H1 (cell line): ENCODE measurements around the gene FGF14.

ENCODE experiments used
- BCL11A ChIP-seq, 2 experiments: IDR thresholded peaks; one replicate each; pipeline ENCODE4 v1.6.1; 2011; ENCODE audit warnings: low read depth in 2 of 2, low read length in 2 of 2, mild to moderate bottlenecking in 2 of 2
- CREB1 ChIP-seq: IDR thresholded peaks from 2 replicates; pipeline ENCODE4 v1.6.1; 2012; ENCODE audit warnings: inconsistent platforms
- CTCF ChIP-seq, 3 experiments: IDR thresholded peaks; 1 replicate in 2 of 3; 2 replicates in 1 of 3; pipeline versions ENCODE4 v1.5.1 to v1.6.1; 2011; ENCODE audit warnings: low read length in 3 of 3, mild to moderate bottlenecking in 3 of 3, inconsistent platforms in 2 of 3, low read depth in 1 of 3, moderate library complexity in 1 of 3; ENCODE audit not compliant: insufficient read depth in 1 of 3; ENCODE audit errors: control extremely low read depth in 1 of 3
- FOSL1 ChIP-seq: IDR thresholded peaks from 2 replicates; pipeline ENCODE4 v1.6.1; 2011; ENCODE audit warnings: mild to moderate bottlenecking, low read depth, low read length, moderate library complexity; ENCODE audit not compliant: insufficient read depth
- HDAC6 ChIP-seq: IDR thresholded peaks from one replicate; pipeline ENCODE4 v1.7.1; 2012; ENCODE audit warnings: low read depth, mild to moderate bottlenecking, inconsistent platforms, low read length, moderate library complexity
- JUND ChIP-seq: IDR thresholded peaks from 2 replicates; pipeline ENCODE4 v1.6.1; 2011; ENCODE audit warnings: mild to moderate bottlenecking, improper control_type of control experiment, low read length
- KDM1A ChIP-seq: fragments of 200-600, 300-600 bp; sonication (generic); IDR thresholded peaks from 2 replicates; pipeline ENCODE4 v1.7.1; 2016; ENCODE audit warnings: mild to moderate bottlenecking, low read length, borderline replicate concordance
- NRF1 ChIP-seq: IDR thresholded peaks from 2 replicates; pipeline ENCODE4 v1.6.1; 2011; ENCODE audit warnings: mild to moderate bottlenecking, low read depth, low read length, improper control_type of control experiment
- PHF8 ChIP-seq: fragments of 200-600 bp; sonication (generic); conservative IDR thresholded peaks from 2 replicates; pipeline ENCODE4 v1.7.1; 2012; ENCODE audit warnings: low read depth, mild to moderate bottlenecking, inconsistent platforms, low read length, moderate library complexity
- POLR2A ChIP-seq, 2 experiments: IDR thresholded peaks; 1 replicate in 1 of 2; 2 replicates in 1 of 2; pipeline ENCODE4 v1.6.1; 2011; ENCODE audit warnings: low read depth in 2 of 2, low read length in 2 of 2, mild to moderate bottlenecking in 2 of 2; ENCODE audit errors: control extremely low read depth in 1 of 2
- RBBP5 ChIP-seq: IDR thresholded peaks from 2 replicates; pipeline ENCODE4 v1.7.1; 2012; ENCODE audit warnings: low read depth, mild to moderate bottlenecking, inconsistent platforms, low read length, moderate library complexity, borderline replicate concordance
- TAF1 ChIP-seq: IDR thresholded peaks from 2 replicates; pipeline ENCODE4 v1.6.1; 2011; ENCODE audit warnings: mild to moderate bottlenecking, low read depth, low read length

GRCh38 chr13:102207680-102208342, 194.0 kb downstream of the FGF14 start:
- TF ChIP-seq HDAC6 (no peak), CTCF (IDR thresholded peaks at IDR 0.05; ENCODE audit: control extremely low read depth in 1 of 3, insufficient read depth in 1 of 3, low read depth in 1 of 3, low read length in 3 of 3) (no peak), JUND (no peak), POLR2A (IDR thresholded peaks at IDR 0.05; ENCODE audit: control extremely low read depth in 1 of 2, low read depth in 2 of 2, low read length in 2 of 2) (no peak), FOSL1 (no peak), NRF1 (no peak), RBBP5 (no peak), BCL11A (IDR thresholded peaks at IDR 0.05; ENCODE audit: low read depth in 2 of 2, low read length in 2 of 2) (no peak), PHF8 (no peak), TAF1 (no peak), KDM1A (no peak), CREB1 (no peak)
